ENCODE results near the gene SORCS2.
A peak's percentile ranks its signal among the peaks of the same experiment; 100 is the strongest.

The SORCS2 gene

DNA sequence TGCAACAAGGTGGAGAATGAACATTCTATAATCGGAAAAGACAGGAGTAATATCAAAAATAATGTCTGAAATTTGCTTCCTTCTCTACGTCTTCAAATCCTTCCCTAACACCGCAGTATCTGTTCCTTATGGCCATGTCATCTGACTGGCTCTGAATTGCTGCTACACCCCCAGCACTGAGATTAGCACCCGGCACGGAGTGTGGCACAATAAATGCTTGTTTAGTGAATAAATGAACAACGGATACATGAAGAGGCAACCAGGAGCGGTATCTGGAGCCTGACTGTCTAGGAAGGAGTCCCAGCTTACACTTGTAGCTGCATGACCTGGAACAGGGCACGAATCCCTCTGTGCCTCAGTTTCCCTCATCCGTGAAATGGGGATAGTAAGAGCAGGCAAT, 583.1 kb downstream of the SORCS2 start:
- no peak for DNase-seq

DNA sequence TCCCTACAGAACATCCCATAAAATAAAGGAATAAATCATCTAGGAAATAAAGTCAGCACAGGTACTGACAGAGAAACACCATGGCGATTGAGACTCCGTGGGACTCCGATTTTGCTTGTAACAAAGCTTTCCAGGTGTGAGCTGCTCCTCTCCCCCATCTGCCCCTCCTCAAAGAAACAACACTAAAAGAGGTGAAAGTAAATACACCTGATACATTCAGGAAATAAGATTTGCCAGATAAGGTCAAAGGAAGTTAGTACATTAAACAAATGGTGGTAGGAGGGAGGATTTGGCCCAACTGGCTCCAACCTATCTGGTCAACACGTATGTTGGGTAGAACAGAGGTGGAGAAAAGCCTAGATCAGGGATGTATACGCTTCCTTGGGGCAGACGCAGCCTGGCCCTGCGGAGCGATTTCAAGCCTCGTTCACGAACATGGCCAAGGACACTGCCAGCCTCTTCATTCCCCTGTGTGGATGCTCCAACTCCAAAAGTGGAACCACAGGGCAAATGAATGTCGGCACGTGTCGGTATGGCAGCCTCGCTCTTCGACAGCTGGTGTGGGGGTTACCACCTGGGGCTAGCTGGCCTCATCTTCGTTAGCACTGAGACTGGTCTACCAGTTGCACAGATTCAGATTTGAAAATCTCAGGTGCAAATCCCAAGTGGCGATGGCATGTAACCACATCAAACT, 584.8 kb downstream of the SORCS2 start:
- DNase-seq: no peak

DNA sequence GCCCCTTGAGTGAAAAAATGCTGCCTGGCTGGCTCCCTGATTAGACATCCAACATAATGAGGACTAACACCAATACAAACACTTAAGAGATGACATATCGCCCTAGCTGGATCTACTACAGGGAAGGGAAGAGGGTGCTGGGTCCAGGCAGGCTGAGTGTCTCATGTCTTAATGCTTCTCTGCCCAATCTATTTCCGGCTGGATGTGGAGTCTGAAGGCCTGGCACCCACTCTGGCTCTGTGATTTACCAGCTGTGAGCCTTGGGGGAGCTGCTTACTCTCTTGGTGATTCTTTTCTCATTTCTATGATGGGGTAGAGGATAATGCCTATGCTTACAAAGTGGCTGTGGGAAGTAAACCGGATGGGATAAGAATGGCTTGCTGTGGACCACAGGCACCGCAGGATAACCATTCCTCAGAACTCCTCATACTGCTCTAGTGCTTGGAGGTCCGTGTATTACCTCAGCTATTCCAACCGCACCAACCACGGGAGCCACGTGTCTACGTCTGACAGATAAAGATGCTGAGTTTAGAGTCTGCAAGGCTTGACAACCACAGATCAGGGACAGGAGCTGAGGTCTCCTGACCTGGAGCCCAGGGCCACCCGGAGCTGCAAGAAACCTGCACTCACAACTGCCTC, 585.7 kb downstream of the SORCS2 start:
- no peak for DNase-seq

DNA sequence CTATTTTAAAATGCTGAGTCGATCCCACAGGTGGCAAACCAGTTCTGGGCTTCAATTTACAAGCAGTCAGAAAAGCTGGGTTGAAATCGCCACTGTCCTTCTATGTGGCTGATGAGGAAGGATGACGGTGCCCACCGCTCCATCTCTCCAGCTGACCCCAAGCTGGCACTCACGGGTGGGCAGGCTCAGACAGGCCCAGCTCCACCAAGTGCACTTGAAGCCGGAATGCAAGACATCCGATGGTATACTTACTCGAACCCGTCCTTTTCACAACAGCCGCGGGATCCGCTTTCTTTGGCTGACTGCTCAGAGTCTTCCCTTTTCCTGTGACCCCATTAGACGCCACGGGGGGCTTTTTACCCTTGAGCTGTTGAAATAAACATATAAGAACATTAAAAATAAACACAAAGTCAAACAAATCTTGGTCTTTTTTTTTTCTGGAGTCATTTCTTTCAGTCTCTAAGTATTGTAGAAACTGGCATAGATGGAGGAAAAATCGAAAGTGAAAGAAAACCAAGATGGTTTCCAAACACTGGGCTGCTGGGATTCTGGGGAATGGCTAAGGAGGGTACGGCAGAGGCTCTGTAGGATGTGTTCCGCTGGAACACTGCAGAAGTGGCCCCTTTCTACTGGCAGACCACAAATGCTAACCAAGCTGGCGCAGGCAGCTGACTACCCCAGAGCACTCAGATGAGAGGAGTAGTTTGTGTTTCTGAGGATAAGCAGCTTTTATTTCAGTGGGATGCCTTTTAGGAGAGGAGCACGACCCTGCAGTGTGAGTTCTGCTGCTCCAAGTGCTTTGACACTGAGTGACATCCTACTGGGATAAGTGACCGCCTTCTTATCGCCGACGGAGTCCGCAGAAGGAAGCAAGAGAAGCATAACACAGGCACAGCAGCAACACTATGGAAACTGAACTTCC, 586.4 kb downstream of the SORCS2 start:
- DNase-seq: no peak

DNA sequence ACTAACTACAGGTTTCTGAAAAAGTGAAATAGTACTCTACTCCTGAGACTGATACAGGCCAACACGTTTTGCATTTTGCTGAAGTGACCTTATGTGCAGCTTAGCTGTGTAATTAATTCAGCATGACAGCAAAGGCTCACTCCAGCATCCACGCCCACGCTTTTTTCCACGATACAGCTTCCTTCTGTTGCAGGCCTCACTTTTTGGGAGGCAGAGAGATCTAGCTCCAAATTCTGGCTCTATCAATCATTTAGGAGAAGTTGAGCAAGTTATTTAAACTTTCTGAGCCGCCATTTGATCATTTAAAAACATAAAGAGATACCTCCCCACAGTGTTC, 587.1 kb downstream of the SORCS2 start:
- DNase-seq: no peak

DNA sequence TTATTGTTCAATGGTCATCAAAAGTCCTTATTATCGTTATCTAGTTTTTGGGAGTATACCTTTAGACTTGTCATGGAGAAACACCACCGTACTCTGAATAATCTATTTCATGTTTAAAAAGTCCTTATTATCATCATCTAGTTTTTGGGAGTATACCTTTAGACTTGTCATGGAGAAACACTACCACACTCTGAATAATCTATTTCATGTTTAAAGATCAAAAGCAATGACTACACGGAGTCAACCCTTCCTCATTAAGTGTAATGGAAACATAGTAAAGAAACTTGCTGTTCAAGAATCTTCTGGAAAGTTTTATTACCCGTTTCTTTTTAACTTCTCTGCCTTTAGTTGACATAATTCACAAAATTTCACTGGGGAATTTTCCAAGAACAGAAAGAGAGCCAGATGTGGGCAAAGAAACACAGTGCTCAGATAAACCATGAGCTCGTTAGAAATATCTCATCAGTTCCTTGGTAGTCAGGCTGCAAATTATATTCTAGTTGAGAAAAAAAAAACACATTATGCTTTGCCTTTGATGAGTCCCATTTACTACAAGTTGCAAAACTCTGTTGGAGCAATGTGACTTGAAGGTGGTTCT, 588.5 kb downstream of the SORCS2 start:
- no peak for DNase-seq

DNA sequence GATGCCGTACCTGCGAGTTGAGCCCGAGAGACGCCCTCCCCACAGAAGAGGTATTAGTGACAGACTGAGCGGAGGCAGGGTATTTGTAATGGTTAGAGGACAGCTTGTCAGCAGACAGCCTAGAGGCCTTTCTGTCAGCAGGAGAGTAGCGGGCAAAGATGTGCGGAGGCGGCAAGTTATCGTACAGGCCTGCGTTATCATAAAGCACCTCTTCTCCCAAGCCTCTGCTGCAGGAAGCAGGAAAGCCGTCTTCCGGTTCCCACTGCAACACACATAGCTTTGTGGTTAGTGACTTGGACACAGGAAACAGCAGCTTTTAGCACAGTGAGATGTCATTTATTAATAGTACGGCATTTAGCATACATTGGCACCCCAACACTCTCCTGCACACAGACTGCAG, 589.0 kb downstream of the SORCS2 start:
- DNase-seq: no peak

DNA sequence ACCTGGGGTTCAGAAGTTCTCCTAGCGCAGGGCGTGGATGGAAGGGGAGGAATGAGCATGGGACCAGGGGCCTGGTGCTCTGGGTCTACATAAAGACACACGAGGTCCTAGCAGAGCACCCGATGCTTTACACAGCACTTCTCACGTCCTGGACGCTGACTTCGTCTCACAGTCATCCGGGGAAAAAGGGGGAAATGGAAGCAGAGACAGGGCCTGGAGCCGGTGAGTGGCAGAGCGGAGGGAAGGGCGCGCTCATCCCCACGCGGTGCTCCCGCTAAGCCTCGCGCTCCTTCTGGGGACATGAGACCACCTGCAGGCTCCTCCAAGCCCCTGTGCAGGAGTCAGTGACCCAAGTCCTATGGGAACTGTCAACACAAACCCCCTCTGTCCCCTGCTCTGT, 589.7 kb downstream of the SORCS2 start:
- DNase-seq: no peak

DNA sequence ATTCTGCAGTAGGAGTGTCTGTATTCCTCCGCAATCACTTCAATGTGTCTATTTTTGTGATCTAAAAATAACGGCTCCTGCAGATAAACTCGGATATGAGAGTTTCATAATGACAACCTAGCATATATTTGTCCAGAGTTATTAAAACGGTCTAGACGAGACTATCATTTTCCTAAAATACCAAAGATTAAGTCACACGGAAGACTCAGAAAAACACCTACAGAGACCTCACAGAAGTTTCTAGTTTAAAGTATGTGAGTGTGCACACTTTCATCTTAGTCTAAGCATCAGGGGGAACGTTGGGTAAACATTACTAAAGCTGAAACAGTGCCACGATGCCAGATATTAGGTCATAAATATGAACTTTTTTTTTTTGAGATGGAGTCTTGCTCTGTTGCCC, 590.4 kb downstream of the SORCS2 start:
- no peak for DNase-seq

DNA sequence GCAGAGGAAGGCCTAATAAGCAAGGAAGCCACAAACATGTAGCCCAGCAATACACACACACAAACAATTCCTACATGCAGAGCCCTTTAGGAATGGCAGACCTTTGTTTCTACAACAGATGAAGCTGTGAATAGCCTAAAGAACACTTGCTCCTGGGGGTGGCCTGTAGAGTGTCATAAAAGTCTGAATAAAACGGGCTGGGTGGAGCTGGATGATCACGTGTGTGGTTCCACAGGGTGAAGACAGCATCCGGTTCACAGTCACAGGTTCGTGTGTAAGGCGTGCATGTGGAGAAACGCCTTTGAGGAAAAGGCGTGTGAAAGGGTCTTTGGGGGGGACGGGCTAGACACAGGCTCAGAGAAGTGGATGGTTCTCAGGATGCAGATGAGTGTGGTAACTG, 591.2 kb downstream of the SORCS2 start:
- no peak for DNase-seq

DNA sequence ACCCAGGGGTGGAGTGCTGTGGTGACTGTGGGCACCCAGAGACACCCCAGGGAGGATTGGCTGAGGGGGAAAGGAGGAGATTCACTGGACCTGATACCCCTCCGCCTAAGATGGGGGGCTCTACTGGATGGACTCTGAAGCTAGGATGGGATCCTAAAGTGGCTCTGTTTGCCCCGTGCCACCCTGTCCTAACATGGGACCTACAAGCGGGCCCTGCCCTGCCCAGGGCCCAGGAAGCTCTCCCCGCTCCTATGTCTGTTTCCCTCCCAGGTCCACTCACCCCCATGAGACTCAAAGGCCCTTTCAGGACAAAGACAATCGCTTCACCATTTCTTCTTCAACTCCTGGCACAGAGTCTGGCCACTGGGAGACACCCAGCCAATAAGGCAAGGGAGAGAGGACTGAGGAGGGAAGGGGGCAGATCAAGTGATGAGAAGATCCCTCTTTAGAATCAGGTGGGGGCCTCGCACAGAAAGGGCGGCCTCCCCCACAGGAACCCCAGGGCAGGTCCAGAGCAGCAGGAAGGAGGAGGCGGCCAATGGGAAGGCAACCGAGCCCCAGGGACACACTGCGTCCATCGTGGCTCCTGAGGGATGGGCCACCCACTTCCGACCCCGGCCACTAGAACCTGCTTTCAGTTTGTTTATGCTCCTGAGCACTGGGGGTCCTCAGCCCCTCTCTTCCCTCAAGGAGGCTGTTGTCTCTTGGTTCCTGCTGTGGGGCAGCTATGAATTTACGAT, 592.0 kb downstream of the SORCS2 start:
- no peak for DNase-seq

DNA sequence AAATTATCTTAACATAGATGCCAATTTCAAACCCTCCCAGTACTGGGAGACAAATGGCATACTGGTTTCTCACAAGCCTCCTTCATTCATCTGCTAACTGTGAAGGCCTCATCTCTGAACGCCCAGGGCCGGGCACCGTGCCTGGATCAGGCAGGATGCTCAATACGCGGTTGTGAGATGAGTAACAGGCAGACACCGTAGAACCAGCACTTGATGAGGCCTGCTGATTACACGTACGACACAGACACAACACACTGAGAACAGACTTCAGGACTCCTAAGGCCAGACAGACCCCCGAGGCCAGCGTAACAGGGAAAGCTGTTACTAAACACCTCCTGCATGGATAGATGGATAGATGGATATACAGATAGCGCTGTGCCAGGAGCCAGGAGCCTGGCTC, 592.7 kb downstream of the SORCS2 start:
- DNase-seq: no peak

DNA sequence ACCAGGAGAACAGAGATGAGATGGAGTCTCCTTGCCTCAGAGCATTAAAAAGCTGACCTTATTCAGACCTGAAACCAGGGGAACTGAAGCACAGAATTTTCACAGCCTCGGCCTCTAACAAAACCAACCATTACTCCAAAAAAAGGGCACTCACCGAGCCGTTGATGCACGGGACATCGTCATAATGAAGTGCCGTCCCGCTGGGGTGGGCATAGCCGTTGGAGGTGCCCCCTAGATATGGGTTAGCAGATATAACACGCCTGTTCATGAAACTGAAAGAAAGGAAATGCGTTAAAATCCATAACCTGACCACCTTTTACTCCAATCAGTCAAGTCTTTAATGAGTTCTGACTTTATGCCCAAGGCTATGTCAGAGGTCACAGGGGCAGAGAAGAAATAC, 593.7 kb downstream of the SORCS2 start:
- no peak for DNase-seq

DNA sequence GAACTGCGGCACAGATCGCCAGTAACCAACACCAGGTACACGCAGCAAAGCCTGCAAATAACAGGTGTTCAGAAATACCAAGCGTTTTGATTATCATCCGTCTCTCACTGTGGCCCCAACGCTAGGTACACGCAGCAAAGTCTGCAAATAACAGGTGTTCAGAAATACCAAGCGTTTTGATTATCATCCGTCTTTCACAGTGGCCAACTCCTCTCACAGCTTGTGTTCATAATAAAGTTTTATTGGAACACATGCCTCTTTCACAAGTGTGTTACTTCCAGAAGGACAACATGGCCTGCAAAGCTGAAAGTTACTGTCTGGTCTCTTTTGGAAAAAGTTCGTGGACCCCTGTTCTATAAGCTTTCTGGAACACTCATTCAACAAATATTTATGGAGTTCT, 594.2 kb downstream of the SORCS2 start:
- no peak for DNase-seq

DNA sequence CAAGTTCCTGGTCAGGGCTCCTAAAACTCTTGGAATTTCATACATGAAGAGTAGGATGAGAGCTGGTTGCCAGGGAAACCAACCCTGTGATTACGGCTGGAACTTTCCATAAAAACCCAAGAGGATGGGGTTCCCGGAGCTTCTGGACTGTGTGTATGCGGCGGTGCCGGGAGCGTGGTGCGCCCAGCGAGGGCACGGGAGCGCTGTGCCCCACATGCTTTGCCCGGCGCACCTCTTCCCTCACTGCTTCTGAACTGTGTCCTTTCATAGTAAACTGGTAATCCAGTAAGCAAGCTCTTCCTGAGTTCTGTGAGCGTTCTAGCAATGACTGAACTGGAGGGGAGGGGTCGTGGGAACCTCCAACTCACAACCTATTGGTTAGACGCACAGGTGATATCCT, 594.7 kb downstream of the SORCS2 start:
- DNase-seq: no peak

DNA sequence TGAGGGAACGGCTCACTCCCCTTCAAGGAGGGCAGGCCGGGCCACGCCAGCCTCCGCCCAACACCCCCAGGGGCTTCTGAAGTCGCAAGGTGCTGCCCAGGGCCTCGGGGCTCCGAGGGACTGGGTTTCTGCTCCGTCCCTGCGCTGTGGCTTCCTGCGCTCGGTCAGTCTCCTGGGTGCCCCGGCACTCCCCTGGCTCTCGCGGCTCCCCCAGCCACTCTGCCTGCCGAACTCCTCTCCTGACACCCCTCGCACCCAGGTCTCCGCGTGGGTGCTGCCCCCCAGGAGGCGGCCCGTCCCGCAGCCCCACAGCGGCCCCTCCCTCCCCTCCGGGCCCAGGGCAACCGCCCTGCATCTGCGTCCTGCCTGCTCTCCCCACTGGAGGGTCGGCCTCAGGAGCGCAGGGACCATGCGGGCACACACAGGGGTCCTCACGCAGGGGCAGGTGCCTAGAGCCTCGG, 595.4 kb downstream of the SORCS2 start:
- DNase-seq: no peak

DNA sequence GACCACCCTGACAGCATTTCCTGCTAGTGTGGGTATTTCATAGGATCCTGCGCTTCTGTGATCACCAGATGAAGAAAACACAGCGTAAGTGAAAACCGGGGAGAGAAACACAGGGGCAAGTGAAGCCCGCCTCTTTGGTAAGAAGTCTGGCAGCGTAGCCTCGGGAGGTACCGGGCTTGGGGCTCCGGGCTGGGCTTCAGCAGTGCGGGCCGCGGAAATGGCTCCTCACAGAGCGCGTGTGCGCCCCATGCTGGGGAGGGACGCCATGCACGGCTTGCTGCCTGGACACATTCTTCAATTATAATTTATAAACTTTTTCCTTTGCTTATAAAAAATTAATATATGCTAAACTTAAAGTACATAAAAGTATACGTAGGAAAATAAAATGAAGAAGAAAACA, 595.9 kb downstream of the SORCS2 start:
- no peak for DNase-seq

DNA sequence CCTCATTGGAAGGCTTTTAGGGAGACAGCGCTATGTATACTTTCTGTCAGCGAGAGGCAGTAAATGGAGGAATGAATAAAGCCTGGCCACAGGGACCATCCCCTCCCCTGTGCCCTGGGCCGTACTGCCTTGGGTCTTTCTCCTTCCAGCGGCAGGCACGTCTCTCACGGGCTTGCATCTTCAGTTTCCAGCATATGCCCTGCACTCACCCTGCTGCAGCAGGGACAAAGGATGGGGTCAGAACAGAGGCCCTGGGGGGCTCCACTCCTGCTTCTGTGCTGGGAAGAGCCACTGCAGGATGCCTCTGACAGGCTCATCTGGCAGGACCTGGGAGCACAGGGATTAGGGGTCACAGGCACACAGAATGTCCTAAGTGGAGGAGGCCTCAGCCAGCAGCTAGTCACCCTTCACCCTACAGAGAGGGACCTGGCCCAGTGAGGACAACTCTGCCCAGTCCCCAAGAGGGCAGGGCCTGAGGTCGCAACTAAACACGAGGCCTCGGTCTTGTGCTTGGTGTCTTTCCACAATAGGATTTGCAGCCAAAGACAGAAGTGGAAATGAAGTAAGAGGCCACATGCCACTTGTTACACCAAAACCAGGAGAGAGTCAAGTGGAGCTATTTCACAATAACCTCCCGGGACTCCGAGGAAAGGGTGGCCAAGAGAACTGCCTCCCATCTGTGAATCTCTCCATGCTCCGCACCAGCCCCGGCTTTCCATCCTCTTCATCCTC, 596.5 kb downstream of the SORCS2 start:
- DNase-seq: peak; percentile 62

DNA sequence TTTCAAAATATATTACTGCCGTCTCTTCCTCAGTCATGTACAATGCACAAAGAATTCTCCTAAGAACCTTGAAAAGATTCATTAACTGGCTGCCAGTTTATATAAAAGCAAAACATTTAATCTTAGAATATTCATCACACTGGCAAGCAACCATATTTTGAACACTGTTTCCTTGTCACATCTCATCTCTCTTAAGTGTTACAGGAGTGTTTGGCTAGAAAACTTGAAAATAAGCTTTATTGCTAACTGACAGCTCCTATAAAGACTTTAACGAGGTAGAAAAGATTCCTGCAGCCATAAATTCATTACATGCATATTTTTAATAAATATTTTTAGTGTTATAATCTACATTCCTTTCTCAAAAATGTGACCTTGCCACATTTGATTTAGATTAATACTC, 597.7 kb downstream of the SORCS2 start:
- DNase-seq: no peak

DNA sequence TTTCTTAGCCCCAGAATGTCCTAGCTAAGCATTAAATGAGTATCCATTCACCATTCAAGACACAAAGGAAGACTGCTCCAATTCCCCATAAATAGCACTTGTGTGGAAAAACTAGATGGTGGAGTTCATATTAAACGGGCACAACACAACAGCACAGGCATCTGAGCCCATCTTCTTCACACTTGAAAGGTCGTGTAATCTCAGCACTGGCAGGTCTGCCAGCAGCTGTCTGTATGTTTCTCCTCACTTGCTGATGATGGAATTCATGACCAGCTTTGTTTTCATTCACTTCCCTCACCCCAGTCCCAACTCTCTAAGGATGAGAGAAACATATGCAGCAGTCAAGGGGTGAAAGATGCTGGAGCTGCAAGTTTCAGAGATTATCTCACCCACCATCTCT, 598.7 kb downstream of the SORCS2 start:
- no peak for DNase-seq

Measured in retina (tissue), 1 donor.